ENCODE measurements around the gene LRCOL1. TPM values are rescaled to one million over a fixed set of nuclear protein-coding genes. Genes with fewer than 3 reads are reported as not detected.

LRCOL1 gene
- total RNA-seq, 1 experiment from 2014 or later, result 0.24 TPM

- ChIA-PET POLR2A (no interaction called here), CTCF (interaction anchor here (0.6 to 4.6 kb wide), 12 partner anchors 9 to 204 kb away, joined by 3 to 23 read pairs (median 4); partner anchors contain the start of gene LRCOL1)
- ATAC-seq (peak; percentile 21), DNase-seq (ENCODE audit: low spot score) (no peak)
- Mint-ChIP-seq H3K4me3 (peak within 1 kb of the TSS; percentile 65), H3K27me3 (ENCODE audit: low read depth) (peaks cover 55% of the 10 kb centered on the region), H3K27ac (no peak within 1 kb of the TSS), H3K4me1 (peaks cover 5% of the 10 kb centered on the region), H3K9me3 (no peaks in the 10 kb centered on the region), H3K36me3 (0 out of 2 replicates have a peak, but pooled peaks cover 3% of the 10 kb centered on the region)
- TF ChIP-seq, protein P1, sequence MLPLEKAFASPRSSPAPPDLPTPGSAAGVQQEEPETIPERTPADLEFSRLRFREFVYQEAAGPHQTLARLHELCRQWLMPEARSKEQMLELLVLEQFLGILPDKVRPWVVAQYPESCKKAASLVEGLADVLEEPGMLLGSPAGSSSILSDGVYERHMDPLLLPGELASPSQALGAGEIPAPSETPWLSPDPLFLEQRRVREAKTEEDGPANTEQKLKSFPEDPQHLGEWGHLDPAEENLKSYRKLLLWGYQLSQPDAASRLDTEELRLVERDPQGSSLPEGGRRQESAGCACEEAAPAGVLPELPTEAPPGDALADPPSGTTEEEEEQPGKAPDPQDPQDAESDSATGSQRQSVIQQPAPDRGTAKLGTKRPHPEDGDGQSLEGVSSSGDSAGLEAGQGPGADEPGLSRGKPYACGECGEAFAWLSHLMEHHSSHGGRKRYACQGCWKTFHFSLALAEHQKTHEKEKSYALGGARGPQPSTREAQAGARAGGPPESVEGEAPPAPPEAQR (CRISPR knock-in tag; IDR thresholded peaks at IDR 0.05), result no peak
- TF ChIP-seq FOXK1 (CRISPR knock-in tag; IDR thresholded peaks at IDR 0.05), result no peak
- TF ChIP-seq, protein P2, sequence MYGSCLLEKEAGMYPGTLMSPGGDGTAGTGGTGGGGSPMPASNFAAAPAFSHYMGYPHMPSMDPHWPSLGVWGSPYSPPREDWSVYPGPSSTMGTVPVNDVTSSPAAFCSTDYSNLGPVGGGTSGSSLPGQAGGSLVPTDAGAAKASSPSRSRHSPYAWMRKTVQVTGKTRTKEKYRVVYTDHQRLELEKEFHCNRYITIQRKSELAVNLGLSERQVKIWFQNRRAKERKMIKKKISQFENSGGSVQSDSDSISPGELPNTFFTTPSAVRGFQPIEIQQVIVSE (CRISPR knock-in tag; IDR thresholded peaks at IDR 0.05; ENCODE audit: borderline replicate concordance), result no peak
- TF ChIP-seq E2F1 (CRISPR knock-in tag; IDR thresholded peaks at IDR 0.05), result no peak
Measured at GRCh38 chr12:132618683-132619043, 8.3 kb upstream of the LRCOL1 start, which contains the start of gene P2RX2. P2RX2 (plus strand) TSS chr12:132618776; CDS start chr12:132618817, 41 bp downstream.

- Mint-ChIP-seq H3K9me3 (no peaks in the 10 kb centered on the region), H3K36me3 (0 out of 2 replicates have a peak, but pooled peaks cover 3% of the 10 kb centered on the region), H3K27me3 (ENCODE audit: low read depth) (peaks cover 61% of the 10 kb centered on the region), H3K4me1 (peaks cover 5% of the 10 kb centered on the region), H3K27ac (no peak overlapping the region), H3K4me3 (peak overlapping the region; percentile 65)
- ATAC-seq, result peak; percentile 20
- no peak for DNase-seq (ENCODE audit: low spot score)
- ChIA-PET POLR2A (no interaction called here), CTCF (interaction anchor here (0.6 to 4.6 kb wide), 11 partner anchors 8 to 203 kb away, joined by 3 to 23 read pairs (median 5); partner anchors contain the start of gene LRCOL1)
- TF ChIP-seq ZBTB21 (CRISPR knock-in tag; IDR thresholded peaks at IDR 0.05; ENCODE audit: borderline replicate concordance), result no peak
- 0 out of 2 replicates have a peak, but pooled peaks have one; percentile 49 for TF ChIP-seq NFE2L1 (CRISPR knock-in tag; IDR thresholded peaks at IDR 0.05)
- TF ChIP-seq, protein P3, sequence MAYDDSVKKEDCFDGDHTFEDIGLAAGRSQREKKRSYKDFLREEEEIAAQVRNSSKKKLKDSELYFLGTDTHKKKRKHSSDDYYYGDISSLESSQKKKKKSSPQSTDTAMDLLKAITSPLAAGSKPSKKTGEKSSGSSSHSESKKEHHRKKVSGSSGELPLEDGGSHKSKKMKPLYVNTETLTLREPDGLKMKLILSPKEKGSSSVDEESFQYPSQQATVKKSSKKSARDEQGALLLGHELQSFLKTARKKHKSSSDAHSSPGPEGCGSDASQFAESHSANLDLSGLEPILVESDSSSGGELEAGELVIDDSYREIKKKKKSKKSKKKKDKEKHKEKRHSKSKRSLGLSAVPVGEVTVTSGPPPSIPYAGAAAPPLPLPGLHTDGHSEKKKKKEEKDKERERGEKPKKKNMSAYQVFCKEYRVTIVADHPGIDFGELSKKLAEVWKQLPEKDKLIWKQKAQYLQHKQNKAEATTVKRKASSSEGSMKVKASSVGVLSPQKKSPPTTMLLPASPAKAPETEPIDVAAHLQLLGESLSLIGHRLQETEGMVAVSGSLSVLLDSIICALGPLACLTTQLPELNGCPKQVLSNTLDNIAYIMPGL (CRISPR knock-in tag; IDR thresholded peaks at IDR 0.05), result 0 out of 2 replicates have a peak, but pooled peaks have one; percentile 29
- TF ChIP-seq MAX (CRISPR knock-in tag; IDR thresholded peaks at IDR 0.05), result peak; percentile 75; the same call in 1 of the 2 replicates
- peak; percentile 76 for TF ChIP-seq PRDM15 (CRISPR knock-in tag; IDR thresholded peaks at IDR 0.05)
- no peak for TF ChIP-seq JAZF1 (CRISPR knock-in tag; IDR thresholded peaks at IDR 0.05)
- TF ChIP-seq CREB1 (CRISPR knock-in tag; IDR thresholded peaks at IDR 0.05), result no peak
- TF ChIP-seq IRF1 (CRISPR knock-in tag; IDR thresholded peaks at IDR 0.05), result no peak
- no peak for TF ChIP-seq TP53 (CRISPR knock-in tag; IDR thresholded peaks at IDR 0.05)
- TF ChIP-seq SP1 (CRISPR knock-in tag; conservative IDR thresholded peaks at IDR 0.05), result 0 out of 2 replicates have a peak, but pooled peaks have one; percentile 28
- TF ChIP-seq FOXK1 (CRISPR knock-in tag; IDR thresholded peaks at IDR 0.05), result 0 out of 2 replicates have a peak, but pooled peaks have one; percentile 34
- TF ChIP-seq SOX15 (CRISPR knock-in tag; IDR thresholded peaks at IDR 0.05), result no peak
Measured at GRCh38 chr12:132617822-132618682, 7.7 kb upstream of the LRCOL1 start.
